HG03196 (cell line): ENCODE measurements around the gene HTR3B.
"Not testable (repeated sequence)": the region's sequence is repeated elsewhere in the genome, so short reads cannot be mapped to it uniquely, and the experiment has no call there.

Experiments
- ATAC-seq: cut with Tn5 transposase; IDR thresholded peaks from one replicate; pipeline ENCODE4 v1.9.1; 2021; ENCODE audit not compliant: unreplicated experiment

The HTR3B gene

DNA sequence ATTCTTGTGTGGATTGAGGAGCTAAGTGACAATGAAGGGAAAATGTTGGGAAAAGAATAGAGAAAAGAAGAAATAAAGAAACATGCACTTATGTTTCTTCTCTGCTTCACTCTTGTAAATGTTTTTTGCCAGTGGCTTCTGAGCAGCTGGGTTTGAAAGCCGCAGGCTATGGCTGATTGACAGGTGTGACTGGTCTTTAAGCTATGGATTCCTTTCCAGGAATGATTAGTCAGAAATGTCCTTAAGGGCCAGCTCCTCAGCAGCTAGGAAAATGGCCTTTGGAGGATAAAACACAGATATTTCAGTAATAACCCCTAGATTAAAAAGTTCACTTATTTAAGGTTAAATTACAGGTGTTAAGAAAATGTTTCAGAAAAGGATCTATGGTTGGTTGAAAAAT, 22.7 kb upstream of the HTR3B start:
- no peak for ATAC-seq

DNA sequence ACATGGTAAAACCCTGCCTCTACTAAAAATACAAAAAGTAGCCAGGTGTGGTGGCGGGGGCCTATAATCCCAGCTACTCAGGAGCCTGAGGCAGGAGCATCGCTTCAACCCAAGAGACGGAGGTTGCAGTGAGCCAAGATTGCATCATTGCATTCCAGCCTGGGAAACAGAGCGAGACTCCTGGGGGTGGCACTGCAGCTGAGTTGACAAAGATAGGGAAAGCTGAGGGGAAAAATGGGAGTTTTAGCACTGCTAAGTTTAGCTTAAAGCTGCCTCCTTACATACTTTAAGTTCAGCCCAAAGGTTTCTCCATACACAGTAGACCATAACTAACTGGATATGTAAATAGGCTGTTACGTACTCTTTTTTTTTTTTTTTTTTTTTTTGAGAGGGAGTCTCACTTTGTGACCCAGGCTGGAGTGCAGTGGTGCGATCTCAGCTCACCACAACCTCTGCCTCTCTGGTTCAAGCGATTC, 20.2 kb upstream of the HTR3B start:
- no peak for ATAC-seq

DNA sequence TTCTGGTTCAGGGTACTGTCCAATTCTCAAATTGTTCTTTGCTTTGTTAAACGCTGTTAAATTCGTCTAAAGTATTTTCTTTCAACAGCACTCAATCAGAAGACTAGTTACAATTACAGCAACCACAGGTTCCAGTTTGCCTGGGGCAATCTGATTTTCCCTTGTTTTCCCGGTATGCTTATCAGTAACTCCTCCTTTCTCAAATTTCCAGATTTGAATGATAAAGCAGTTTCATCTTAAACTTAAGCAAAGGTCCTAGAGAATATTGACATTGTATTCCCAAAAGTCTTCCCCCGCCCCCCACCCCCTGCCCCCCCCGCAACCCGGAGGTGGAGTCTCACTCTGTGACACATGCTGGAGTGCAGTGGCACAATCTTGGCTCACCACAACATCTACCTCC, 18.7 kb upstream of the HTR3B start:
- ATAC-seq: no peak

DNA sequence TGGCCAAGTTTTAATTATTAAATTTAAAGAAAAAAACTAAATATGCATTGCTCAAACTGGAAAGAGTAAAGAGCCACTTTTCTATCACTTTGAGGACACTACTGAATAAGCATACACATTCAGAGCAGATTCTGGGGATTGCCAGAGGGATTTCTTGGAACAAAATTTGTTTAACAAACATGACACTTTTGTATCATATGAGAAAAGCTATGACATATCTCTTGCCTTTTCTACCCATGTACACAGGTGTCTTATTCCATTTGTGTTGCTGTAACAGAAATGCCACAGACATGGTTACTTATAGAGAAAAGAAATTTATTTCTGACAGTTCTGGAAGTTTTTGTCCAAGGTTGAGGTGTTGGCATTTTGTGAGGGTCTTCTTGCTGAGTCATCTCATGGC, 15.7 kb upstream of the HTR3B start:
- no peak for ATAC-seq

DNA sequence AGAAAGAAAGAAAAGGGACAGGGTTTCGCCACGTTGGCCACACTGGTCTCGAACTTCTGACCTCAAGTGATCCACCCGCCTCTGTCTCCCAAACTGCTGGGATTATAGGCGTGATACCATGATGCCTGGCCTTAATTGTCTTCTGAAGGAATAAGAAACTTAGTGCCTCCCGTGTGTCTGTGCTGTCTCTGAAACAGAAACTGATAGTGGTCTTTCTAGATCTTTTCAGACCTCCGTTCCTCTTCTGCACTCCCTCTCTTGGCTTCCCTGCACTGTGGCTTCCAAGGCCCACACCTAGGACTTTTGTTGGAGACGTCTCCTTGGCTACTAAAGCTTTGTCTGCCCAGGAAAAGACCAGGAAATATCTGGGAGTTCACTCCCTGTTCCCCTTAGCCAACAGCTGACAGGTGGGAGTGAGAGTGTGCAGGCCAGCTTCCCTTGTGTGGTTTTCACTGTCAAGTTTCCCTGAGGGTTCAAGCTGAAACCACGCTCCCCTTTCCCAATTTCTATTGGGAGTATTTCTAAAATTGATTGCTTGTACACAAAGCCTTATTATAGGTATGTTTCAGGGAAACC, 10.1 kb upstream of the HTR3B start:
- ATAC-seq: no peak

DNA sequence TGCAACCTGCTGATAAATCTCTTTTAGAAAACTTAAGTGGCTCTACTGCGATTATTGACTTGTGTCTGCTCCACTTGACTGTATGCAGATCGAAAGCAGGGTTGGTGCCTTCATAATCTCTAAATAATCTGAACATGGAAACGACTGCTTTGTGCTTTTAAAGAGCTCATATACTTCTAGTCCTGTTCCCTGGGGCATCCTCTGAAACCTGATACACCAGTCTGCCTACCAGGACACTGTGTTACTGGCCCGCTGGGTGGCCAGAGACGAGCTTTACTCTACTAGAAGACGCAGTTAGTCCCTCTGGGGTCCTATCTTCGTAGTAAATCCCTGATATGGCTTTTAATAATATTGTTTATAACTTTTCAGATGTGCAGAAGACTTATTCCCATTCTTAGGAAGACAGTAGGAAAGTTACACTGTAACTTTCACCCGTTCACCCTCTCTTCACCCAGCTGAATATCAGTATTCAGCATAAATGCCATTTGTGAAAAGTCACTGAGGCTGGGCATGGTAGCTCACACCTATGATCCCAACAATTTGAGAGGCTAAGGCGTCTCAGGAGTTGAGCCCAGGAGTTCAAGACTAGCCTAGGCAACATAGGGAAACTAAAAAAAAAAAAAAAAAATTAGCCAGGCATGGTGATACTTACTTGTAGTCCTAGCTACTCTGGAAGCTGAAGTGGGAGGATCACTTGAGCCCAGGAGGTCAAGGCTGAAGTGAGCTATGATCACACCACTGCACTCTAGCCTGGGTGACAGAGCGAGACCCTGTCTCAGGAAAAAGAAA, 9.0 kb upstream of the HTR3B start:
- ATAC-seq: no peak

DNA sequence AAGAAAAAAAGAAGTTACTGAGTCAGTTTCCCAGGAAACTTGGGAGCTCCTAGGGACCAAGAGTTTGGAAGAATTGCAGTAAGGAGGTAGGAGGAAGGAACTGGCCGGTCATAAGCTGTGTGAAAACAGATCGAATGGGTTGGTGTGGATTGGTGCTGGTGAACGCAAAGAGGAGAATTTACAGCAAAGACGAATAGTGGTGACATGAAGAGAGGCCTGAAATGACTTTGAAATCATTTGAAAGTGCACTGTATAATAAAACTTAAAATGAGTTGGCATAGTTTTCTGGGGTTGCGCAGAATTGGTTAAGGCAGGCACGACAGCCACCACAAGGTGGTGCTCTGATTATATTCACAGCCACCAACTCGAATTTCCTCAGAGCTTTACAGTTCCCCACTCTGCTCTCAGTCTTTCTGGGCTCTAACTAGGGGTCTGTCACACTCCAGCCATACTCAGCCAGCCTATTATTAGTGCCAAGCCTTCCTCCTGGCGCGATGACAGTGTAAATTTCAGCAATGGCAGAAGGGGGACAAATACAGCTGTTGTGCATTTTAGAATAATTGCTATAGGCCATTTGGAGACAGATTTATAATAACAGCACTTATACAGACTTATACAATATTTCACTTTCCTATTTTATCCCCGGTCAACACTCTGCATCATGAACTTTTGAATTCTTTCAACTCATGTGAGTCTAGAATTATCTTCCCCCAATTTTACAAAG, 8.3 kb upstream of the HTR3B start:
- ATAC-seq: no peak

DNA sequence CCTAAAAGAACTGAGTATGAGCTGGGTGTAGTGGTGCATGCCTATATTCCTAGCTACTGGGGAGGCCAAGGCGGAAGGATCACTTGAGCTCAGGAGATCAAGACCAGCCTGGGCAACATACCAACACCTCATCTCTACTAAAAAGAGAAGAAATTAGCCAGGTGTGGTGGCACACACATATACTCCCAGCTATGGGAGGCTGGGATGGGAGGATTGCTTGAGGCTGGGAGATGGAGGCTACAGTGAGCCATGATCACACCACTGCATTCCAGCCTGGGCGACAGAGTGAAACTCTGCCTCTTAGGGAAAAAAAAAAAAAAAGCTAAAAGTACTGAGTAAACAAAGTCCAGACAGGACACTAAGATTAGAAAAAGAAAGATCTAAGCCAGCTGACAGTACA, 3.5 kb upstream of the HTR3B start:
- ATAC-seq: no peak

DNA sequence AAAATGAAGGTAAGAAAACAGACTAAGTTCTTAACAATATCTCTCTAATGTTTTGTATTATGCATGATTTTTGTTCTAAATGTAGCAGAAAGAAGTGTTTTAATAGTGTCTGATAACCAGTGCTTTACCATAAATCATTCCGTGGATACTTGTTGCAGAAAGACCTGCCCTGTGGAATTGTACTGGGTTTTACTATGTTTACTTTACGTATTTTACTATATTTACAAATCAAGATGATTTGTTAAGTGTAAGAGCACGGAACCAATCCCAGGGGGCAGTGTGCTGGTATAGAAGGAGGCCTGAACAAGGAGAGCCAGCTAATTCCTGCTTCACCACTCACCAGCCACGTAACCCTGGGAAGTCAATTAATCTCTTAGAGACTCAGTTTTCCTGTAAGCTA, 1.4 kb downstream of the HTR3B start:
- ATAC-seq: no peak

DNA sequence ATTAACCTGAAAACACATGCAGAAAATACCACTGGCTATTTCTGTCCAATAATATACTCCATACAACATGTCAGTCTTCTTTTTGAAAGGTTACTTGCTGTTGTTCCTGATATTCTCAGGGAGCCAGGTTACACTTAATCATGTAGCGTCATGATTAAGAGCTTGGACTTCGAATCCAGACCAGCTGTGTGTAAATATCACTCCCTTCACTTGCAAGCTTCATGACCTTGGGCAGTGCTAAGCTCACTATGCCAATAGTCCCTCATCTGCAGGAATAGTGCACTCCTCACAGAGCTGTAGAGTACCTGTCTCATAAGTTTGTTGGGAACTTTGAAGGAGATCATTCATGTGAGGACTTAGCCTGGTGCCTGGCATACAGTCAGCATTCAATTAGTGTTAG, 1.9 kb downstream of the HTR3B start:
- ATAC-seq: no peak

DNA sequence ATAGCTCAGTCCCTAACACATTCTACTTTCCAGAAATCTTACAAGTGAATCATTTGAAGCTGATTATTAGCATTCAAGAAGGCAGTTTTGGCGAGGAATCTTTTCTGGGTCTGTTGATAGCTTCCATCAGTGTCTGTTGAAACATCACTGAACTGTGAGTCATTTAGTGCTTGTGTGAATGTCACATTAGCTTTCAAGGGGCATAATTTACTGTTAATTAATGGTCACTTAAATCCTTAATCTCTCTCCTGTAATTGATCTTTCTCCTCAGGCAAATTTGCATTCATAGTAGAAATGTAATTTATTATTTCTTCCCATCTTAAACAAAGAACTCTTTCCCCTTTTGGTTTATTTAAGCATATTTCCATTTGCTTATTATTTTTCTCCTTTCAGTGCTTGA, 2.6 kb downstream of the HTR3B start:
- ATAC-seq: no peak

DNA sequence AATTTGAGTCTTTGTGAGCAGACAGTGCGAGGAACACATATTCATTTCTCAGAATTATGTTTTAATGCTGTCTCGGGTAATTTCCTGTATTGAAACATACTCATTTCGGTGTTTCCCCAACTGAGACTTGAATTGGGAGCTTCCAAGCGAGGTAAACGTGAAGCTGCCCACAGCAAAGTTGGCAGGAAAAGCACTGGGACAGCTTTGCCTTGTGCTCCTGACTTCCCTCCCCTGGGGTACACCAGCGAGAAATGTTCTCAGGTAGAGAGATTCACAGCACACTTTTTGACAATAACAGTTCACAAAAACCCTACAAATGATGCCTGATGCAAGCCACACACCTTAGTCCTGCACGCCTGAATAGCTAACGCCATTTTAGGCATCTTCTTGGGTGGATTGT, 3.1 kb downstream of the HTR3B start:
- ATAC-seq: no peak

DNA sequence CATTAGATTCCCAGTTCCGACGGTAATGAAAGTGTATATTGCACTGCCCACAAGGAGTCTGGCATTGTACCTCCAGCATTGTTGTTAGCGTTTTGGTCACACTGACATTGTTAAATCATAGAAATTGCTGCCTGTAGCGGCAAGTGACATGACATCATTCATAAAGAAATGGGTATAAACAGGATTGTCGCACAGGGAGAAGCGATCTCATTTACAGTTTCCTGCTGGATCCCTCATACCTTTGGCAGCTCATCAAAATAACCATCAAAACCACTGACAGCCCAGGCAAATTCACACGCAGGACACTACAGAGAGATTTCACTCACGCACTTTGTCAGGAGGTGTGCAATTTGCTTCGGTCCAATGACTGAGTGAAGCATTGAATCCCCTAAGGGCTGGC, 3.5 kb downstream of the HTR3B start:
- ATAC-seq: no peak

DNA sequence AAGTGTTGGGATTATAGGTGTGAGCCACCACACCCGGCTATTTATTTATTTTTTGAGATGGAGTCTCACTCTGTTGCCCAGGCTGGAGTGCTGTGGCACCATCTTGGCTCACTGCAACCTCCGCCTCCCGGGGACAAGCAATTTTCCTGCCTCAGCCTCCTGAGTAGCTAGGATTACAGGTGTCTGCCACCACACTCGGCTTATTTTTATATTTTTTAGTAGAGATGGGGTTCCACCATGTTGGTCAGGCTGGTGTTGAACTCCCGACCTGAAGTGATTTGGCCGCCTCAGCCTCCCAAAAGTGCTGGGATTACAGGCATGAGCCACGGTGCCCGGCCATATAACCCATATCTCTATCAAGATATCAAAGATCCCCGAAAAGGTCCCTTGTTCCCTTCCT, 6.9 kb downstream of the HTR3B start:
- ATAC-seq: not testable (repeated sequence)

DNA sequence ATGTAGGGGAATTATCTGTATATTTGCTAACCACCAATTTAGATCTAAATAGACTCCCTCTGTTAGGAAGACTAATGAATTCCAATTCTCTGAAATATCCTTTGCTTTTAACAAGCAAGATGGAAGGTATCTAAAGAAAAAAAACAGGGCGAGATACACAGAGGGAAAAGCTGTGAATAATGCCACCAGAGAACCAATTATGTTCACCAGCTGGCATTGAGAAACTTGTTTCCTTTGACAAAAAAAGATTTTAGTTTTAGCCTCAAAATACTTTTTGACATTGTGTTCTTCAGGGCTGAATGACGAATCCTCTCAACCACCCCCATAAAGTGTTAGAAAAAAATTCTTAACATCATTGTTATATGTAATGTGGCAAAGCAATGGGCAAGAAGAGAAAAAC, 19.0 kb downstream of the HTR3B start:
- no peak for ATAC-seq

DNA sequence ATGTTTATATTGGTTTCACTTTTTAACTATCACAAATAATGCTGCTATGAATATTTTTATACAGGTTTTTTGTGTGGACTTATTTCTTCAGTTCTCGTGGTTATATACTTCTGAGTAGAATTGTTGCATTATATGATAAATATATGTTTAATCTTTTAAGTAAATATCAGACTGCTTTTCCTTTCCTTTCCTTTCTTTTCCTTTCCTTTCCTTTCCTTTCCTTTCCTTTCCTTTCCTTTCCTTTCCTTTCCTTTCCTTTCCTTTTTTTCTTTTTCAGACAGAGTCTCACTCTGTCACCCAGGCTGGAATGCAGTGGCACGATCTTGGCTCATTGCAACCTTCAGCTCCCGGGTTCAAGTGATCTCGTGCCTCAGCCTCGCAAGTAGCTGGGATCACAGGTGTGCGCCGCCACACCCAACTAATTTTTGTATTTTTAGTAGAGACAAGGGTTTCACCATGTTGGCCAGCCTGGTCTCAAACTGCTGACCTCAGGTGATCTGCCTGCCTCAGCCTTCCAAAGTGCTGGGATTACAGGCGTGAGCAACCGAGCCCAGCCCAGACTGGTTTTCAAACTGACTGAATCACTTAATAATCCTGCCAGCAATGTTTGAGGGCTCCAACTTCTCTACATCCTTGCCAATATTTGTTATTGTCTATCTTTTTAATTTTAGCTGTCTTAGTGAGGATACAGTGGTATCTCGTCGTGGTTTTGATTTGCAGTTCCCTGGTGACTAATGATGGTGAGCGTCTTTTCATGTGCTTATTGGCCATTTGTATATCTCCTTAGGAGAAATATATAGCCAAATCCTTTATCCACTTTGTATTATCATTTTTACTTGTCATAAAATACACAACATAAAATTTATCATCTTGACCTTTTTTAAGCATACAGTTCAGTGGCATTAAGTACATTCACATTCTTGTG, 21.9 kb downstream of the HTR3B start:
- ATAC-seq: no peak

DNA sequence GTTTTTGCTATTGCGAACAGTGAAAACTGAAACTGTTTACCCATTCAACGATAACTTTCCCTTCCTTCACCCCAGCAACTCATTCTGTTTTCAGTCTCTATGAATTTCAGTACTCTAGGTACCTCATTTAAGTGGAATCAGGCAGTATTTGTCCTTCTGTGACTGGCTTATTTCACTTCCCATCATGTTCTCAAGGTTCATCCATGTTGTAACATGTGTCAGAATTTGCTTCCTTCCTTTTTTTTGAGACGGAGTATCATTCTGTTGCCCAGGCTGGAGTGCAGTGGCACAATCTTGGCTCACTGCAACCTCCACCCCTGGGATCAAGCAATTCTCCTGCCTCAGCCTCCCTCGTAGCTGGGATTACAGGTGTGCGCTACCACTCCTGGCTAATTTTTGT, 23.7 kb downstream of the HTR3B start:
- no peak for ATAC-seq

DNA sequence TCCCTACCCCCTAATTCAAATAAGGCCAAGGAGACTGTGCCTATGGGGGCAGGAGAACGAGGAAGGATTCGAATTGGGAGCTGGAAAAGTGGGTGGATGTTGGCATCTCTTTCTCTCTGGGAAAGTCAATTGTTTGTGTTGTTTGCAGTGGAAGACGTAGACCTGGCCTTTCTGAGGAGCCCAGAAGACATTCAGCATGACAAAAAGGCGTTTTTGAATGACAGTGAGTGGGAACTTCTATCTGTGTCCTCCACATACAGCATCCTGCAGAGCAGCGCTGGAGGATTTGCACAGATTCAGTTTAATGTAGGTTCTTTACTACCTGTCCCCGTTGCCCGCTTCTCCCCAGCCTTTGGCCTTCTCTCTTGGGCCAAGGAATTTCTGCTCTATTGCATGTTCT, 28.2 kb downstream of the HTR3B start:
- ATAC-seq: no peak

DNA sequence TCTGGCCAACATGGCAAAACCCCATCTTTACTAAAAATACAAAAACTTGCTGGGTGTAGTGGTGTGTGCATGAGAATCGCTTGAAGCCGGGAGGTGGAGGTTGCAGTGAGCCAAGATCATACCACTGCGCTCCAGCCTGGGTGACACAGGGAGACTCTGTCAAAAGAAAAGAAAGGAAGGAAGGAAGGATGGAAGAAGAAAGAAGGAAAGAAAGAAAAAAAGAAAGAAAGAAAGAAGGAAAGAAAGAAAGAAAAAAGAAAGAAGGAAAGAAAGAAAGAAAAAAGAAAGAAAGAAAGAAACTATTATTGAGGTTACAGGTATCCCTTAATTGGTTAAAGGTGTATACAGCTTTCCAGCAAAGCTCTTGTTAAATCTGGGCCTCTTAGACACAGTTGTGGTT, 29.6 kb downstream of the HTR3B start:
- not testable (repeated sequence) for ATAC-seq

DNA sequence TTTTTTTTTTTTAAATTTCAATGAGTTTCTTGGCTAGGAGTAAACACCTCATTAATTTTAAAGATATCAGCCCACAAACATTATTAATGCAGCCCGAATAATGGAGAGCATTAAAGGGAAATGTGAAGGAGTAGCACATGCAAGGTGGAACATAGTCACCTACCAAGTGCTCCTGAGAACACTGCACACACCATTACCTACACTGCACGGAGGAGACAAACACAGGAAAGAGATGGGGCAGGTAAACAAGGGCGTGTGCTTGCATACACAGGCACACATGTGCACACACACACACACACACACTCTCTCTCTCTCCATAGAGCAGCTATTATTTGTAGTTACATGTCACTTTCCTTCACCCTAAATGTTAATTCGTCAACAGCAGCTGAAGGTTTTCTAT, 30.2 kb downstream of the HTR3B start:
- no peak for ATAC-seq

DNA sequence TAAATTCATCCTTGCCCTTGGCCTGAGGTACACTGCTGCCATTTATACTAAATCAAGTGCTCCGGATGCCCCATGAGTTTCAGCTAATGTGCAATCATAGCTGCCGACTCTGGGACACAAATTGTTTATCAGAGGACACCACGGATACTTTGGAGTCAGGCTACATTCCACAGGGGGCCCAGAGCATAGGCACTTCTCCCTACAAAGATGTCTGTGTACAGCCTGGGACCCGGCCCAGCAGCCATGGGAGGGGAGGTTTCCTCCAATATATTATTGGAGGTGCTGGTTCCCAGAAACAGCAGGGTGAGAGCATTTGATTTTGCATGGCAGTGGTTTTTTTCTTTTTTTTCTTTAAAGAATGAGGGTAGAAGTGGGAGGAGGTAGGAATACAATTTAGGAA, 31.3 kb downstream of the HTR3B start:
- ATAC-seq: no peak
